ENCODE results near the gene KMT5B.
A peak's percentile ranks its signal among the peaks of the same experiment; 100 is the strongest.

KMT5B gene

GRCh38 chr11:68216171-68216938, 3.3 kb upstream of the KMT5B start:
- no peak for DNase-seq (ENCODE audit: low read depth in 3 of 3)

GRCh38 chr11:68215524-68216170, 2.6 kb upstream of the KMT5B start:
- DNase-seq (ENCODE audit: low read depth in 3 of 3): no peak

- peak in 2 of 3 donors; percentile 38 to 45 for DNase-seq (ENCODE audit: low read depth in 3 of 3)
These were observed 2.0 kb upstream of the KMT5B start for GRCh38 chr11:68215087-68215445.

- DNase-seq (ENCODE audit: low read depth in 3 of 3): peak in 1 of 3 donors; percentile 25
These were observed 1.3 kb upstream of the KMT5B start for GRCh38 chr11:68214173-68215086.

GRCh38 chr11:68213555-68214172, 568 bp upstream of the KMT5B start:
- DNase-seq (ENCODE audit: low read depth in 3 of 3): peak; percentile 59 to 74 (median 69)

GRCh38 chr11:68212421-68213134, 518 bp downstream of the KMT5B start:
- DNase-seq (ENCODE audit: low read depth in 3 of 3): peak in 1 of 3 donors; percentile 47

- peak in 1 of 3 donors; percentile 22 for DNase-seq (ENCODE audit: low read depth in 3 of 3)
These were observed 1.6 kb downstream of the KMT5B start for GRCh38 chr11:68211546-68211945.

- no peak for DNase-seq (ENCODE audit: low read depth in 3 of 3)
These were observed 6.9 kb downstream of the KMT5B start for GRCh38 chr11:68206211-68206610.

GRCh38 chr11:68204402-68204801, 8.7 kb downstream of the KMT5B start:
- no peak for DNase-seq (ENCODE audit: low read depth in 3 of 3)

GRCh38 chr11:68202165-68202564, 10.9 kb downstream of the KMT5B start:
- DNase-seq (ENCODE audit: low read depth in 3 of 3): no peak

GRCh38 chr11:68201492-68201891, 11.6 kb downstream of the KMT5B start:
- no peak for DNase-seq (ENCODE audit: low read depth in 3 of 3)

- no peak for DNase-seq (ENCODE audit: low read depth in 3 of 3)
These were observed 12.5 kb downstream of the KMT5B start for GRCh38 chr11:68200639-68201038.

GRCh38 chr11:68199295-68199987, 13.7 kb downstream of the KMT5B start:
- no peak for DNase-seq (ENCODE audit: low read depth in 3 of 3)

GRCh38 chr11:68196219-68196618, 16.9 kb downstream of the KMT5B start:
- no peak for DNase-seq (ENCODE audit: low read depth in 3 of 3)

- no peak for DNase-seq (ENCODE audit: low read depth in 3 of 3)
These were observed 18.3 kb downstream of the KMT5B start for GRCh38 chr11:68194675-68195294.

- no peak for DNase-seq (ENCODE audit: low read depth in 3 of 3)
These were observed 20.1 kb downstream of the KMT5B start for GRCh38 chr11:68193018-68193417.

- DNase-seq (ENCODE audit: low read depth in 3 of 3): no peak
These were observed 21.2 kb downstream of the KMT5B start for GRCh38 chr11:68191661-68192579.

- DNase-seq (ENCODE audit: low read depth in 3 of 3): no peak
These were observed 23.2 kb downstream of the KMT5B start for GRCh38 chr11:68189888-68190287.

- DNase-seq (ENCODE audit: low read depth in 3 of 3): no peak
These were observed 24.0 kb downstream of the KMT5B start for GRCh38 chr11:68189082-68189481.

Data from stimulated activated CD4-positive, alpha-beta T cell treated with anti-CD3 and anti-CD28 coated beads, TNF-alpha, amount 100 ng/mL, for 48 hours (primary cell).